ENCODE results near the gene KLC3. TPM values are rescaled to one million over a fixed set of nuclear protein-coding genes. Genes with fewer than 3 reads are reported as not detected.

KLC3 gene
- total RNA-seq, 4 donors from 2014 or later = 0.55 TPM; not detected in 3

GRCh38 chr19:45357445-45357783 is 16.9 kb downstream of the KLC3 start:
- Histone ChIP-seq H3K9me3 (no peaks in the 10 kb centered on the region), H3K4me3 (no peak overlapping the region), H3K27ac (no peak overlapping the region), H3K4me1 (no peaks in the 10 kb centered on the region), H3K36me3 (no peaks in the 10 kb centered on the region), H3K27me3 (no peaks in the 10 kb centered on the region)
- DNase-seq = no peak
- intact Hi-C loops (cut with DNase I; ENCODE audit: low total_unique reads) = no loop called here
- TF ChIP-seq POLR2A (IDR thresholded peaks at IDR 0.05) (no peak), CTCF (IDR thresholded peaks at IDR 0.05) (no peak)

- no peaks in the 10 kb centered on the region for H3K27me3 ChIP-seq
- TF ChIP-seq POLR2A (IDR thresholded peaks at IDR 0.05) (no peak), CTCF (IDR thresholded peaks at IDR 0.05) (no peak)
- H3K27ac ChIP-seq = no peak overlapping the region
- no peaks in the 10 kb centered on the region for H3K4me1 ChIP-seq
- no peak for DNase-seq
- intact Hi-C loops (cut with DNase I; ENCODE audit: low total_unique reads) = no loop called here
- H3K4me3 ChIP-seq = no peak overlapping the region
- H3K36me3 ChIP-seq = no peaks in the 10 kb centered on the region
- no peaks in the 10 kb centered on the region for H3K9me3 ChIP-seq
Measured at GRCh38 chr19:45358213-45358792, 17.8 kb downstream of the KLC3 start.

GRCh38 chr19:45361608-45362007 is 21.1 kb downstream of the KLC3 start:
- H3K4me1 ChIP-seq = no peaks in the 10 kb centered on the region
- TF ChIP-seq POLR2A (IDR thresholded peaks at IDR 0.05) = no peak
- no peak for TF ChIP-seq CTCF (IDR thresholded peaks at IDR 0.05)
- no peaks in the 10 kb centered on the region for H3K9me3 ChIP-seq
- H3K36me3 ChIP-seq = no peaks in the 10 kb centered on the region
- H3K27ac ChIP-seq = no peak overlapping the region
- H3K27me3 ChIP-seq = no peaks in the 10 kb centered on the region
- no peak for DNase-seq
- intact Hi-C loops (cut with DNase I; ENCODE audit: low total_unique reads) = no loop called here
- H3K4me3 ChIP-seq = no peak overlapping the region

DNA sequence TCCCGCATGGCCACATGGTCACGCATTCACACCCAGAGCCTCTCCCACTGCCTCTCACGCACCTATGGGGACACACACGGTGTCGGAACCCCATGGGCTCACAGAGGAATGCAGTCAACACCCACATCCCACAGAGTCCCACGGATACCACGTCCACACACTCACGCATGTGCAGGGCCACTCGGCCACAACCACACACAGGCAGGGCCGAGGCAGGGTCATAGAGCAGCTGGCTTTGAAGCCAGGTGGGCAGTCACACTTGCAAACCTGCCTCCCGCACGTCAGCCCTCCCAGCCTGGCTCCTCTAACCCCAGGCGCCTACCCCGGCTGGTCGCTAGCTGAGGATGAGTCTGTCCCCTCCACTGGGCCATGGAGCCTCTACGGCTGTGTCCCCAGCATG is 21.7 kb downstream of the KLC3 start:
- Histone ChIP-seq H3K27me3 (no peaks in the 10 kb centered on the region), H3K4me1 (no peaks in the 10 kb centered on the region), H3K4me3 (no peak overlapping the region), H3K9me3 (no peaks in the 10 kb centered on the region), H3K36me3 (no peaks in the 10 kb centered on the region), H3K27ac (no peak overlapping the region)
- TF ChIP-seq POLR2A (IDR thresholded peaks at IDR 0.05) = no peak
- no peak for TF ChIP-seq CTCF (IDR thresholded peaks at IDR 0.05)
- intact Hi-C loops (cut with DNase I; ENCODE audit: low total_unique reads) = no loop called here
- DNase-seq = no peak

DNA sequence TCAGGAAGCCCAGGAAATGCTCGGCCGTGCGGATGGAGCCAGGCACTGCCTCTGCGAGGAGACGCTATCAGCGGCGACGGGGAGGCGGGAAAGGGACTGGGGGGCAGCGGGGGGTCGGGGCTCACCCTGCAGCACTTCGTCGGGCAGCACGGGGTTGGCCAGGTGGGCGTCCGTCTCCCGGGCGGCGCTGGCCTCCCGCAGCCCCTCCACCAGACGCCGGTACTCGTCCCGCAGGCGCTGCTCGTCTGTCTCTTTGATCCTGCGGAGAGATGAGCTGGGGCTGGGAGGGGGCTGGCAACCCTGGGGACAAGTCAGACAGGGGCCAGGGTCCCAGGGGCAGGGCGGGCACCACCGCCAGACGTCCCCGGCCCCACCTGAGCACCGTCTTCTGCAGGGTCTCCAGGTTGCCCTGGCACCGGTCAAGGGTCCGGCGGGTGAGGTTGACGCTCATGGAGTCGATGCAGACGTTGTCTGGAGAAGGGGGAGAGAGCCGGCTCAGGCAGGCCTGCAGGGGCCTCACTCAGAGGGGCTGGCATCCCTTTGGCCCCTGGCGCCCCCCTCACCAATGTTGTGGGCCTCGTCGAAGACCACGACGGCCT is 23.4 kb downstream of the KLC3 start:
- no peak for TF ChIP-seq POLR2A (IDR thresholded peaks at IDR 0.05)
- no peak for TF ChIP-seq CTCF (IDR thresholded peaks at IDR 0.05)
- no peak for DNase-seq
- no peaks in the 10 kb centered on the region for H3K9me3 ChIP-seq
- no peaks in the 10 kb centered on the region for H3K4me1 ChIP-seq
- no peak overlapping the region for H3K27ac ChIP-seq
- no peaks in the 10 kb centered on the region for H3K36me3 ChIP-seq
- H3K27me3 ChIP-seq = no peaks in the 10 kb centered on the region
- no peak overlapping the region for H3K4me3 ChIP-seq
- intact Hi-C loops (cut with DNase I; ENCODE audit: low total_unique reads) = no loop called here
